NCI-H2171 (cell line): ENCODE results near the gene NPDC1.
"Not testable (repeated sequence)": the region's sequence is repeated elsewhere in the genome, so short reads cannot be mapped to it uniquely, and the experiment has no call there.

Source experiments
- DNase-seq: peaks from one replicate; lab custom pipeline; 2025; lab: John Stamatoyannopoulos, UW

The NPDC1 gene

GRCh38 chr9:137011156-137011555 lies 34.8 kb downstream of the NPDC1 start:
- no peak for DNase-seq

GRCh38 chr9:137009938-137010732 lies 35.8 kb downstream of the NPDC1 start:
- no peak for DNase-seq

GRCh38 chr9:137009217-137009616 lies 36.8 kb downstream of the NPDC1 start:
- no peak for DNase-seq

GRCh38 chr9:137008312-137008711 lies 37.7 kb downstream of the NPDC1 start:
- DNase-seq, result no peak

- no peak for DNase-seq
These were observed 38.1 kb downstream of the NPDC1 start for GRCh38 chr9:137007816-137008270.

GRCh38 chr9:137007108-137007815 lies 38.7 kb downstream of the NPDC1 start:
- DNase-seq, result no peak

GRCh38 chr9:137006116-137007003 lies 39.6 kb downstream of the NPDC1 start:
- DNase-seq, result no peak

GRCh38 chr9:137004285-137004684 lies 41.7 kb downstream of the NPDC1 start:
- not testable (repeated sequence) for DNase-seq

GRCh38 chr9:137002646-137003041 lies 43.3 kb downstream of the NPDC1 start:
- DNase-seq, result no peak

- DNase-seq, result no peak
These were observed 43.9 kb downstream of the NPDC1 start for GRCh38 chr9:137001857-137002645.

- no peak for DNase-seq
These were observed 45.6 kb downstream of the NPDC1 start for GRCh38 chr9:137000177-137000930.

- DNase-seq, result no peak
These were observed 48.1 kb downstream of the NPDC1 start for GRCh38 chr9:136997830-136998234.

GRCh38 chr9:136997371-136997770 lies 48.6 kb downstream of the NPDC1 start:
- no peak for DNase-seq

GRCh38 chr9:136996361-136997292 lies 49.4 kb downstream of the NPDC1 start, which contains the start of gene CLIC3:
CLIC3 (minus strand) TSS chr9:136996568; CDS start chr9:136996543, 25 bp downstream.
- peak; percentile 26 for DNase-seq

GRCh38 chr9:136995772-136996311 lies 50.1 kb downstream of the NPDC1 start:
- DNase-seq, result no peak

GRCh38 chr9:136995362-136995761 lies 50.6 kb downstream of the NPDC1 start:
- no peak for DNase-seq

GRCh38 chr9:136994888-136995230 lies 51.1 kb downstream of the NPDC1 start:
- no peak for DNase-seq

- no peak for DNase-seq
These were observed 51.6 kb downstream of the NPDC1 start for GRCh38 chr9:136994180-136994887.
